Superior temporal gyrus (tissue), 1 donor: ENCODE results near the gene TMEM139.
"Not testable (repeated sequence)": the region's sequence is repeated elsewhere in the genome, so short reads cannot be mapped to it uniquely, and the experiment has no call there.

Experiments used
- DNase-seq: peaks from one replicate; pipeline ENCODE4 v3.0.0-alpha.2; 2016; ENCODE audit errors: extremely low spot score

TMEM139 gene

DNA sequence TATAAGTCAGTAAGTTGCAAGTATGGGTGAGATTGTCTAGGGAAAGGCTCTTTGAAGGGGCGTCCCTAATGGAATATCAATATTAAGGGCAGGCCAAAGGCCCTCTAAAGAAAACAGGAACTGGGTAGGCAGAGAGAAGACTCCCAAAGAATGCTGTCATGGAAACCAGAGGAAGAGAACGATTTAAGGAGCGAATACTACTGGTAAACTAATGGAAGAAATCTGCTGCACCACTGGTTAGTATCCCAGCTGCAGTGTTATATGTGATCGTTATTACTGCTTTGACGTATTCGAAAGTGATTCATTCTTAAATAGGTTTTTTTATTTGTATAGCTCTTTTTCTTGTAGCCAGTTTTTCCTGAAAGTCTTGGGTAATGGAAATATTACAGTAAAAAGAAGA lies 4.7 kb downstream of the TMEM139 start:
- DNase-seq = no peak

- DNase-seq = not testable (repeated sequence)
These were observed 5.1 kb downstream of the TMEM139 start for GRCh38 chr7:143289888-143290287.

DNA sequence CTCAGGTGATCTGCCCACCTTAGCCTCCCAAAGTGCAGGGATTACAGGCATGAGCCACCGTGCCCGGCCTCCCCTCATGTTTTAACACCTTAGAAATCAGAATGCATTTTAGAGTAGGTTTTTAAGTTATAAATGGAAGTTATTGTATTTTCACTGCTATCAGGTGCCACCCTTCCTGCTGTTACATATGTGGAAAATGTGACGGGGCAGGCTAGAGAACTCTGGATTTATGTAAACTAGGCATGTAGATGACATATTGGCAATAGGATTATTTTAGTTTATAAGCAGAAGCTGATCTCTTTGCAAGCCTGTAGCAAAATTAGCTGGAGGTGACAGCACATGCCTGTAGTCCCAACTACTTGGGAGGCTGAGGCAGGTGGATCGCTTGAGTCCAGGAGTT lies 5.5 kb downstream of the TMEM139 start:
- DNase-seq = no peak

DNA sequence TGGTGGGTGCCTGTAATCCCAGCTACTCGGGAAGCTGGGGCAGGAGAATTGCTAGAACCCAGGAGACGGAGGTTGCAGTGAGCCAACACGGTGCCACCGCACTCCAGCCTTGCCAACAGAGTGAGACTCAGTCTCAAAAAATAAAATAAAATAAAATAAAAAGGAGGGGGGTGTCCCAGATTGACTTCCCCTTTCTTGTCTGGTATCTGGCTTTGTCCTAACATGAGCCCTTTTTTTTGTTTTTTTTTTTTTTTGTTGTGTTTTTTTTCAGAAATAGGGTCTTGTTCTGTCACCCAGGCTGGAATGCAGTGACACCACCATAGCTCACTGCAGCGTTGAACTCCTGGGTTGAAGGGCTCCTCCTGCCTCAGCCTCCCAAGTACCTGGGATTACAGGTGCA lies 8.1 kb downstream of the TMEM139 start:
- no peak for DNase-seq

- no peak for DNase-seq
These were observed 11.1 kb downstream of the TMEM139 start for GRCh38 chr7:143295870-143296269.

GRCh38 chr7:143296686-143297085 lies 11.9 kb downstream of the TMEM139 start:
- DNase-seq = no peak

GRCh38 chr7:143299346-143299745 lies 14.6 kb downstream of the TMEM139 start:
- no peak for DNase-seq

DNA sequence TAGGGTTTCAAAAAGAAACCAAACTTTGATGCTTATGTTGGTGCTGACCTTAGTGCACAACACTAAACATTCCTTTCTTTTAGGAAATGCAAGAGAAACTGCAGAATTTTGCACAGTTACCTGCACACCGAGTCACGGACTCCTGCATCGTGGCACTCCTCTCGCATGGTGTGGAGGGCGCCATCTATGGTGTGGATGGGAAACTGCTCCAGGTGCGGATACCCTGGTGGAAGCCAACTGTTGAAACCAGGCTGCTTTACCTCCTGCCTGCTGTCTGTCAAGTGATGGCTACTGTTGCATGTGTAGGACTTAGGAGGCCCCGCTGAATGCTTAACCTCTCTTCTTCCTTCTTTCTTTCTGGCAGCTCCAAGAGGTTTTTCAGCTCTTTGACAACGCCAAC lies 15.1 kb downstream of the TMEM139 start:
- no peak for DNase-seq

- DNase-seq = no peak
These were observed 16.5 kb downstream of the TMEM139 start for GRCh38 chr7:143300959-143301935.

- no peak for DNase-seq
These were observed 19.0 kb downstream of the TMEM139 start for GRCh38 chr7:143303733-143304132.

- no peak for DNase-seq
These were observed 20.2 kb downstream of the TMEM139 start for GRCh38 chr7:143304938-143305337.

DNA sequence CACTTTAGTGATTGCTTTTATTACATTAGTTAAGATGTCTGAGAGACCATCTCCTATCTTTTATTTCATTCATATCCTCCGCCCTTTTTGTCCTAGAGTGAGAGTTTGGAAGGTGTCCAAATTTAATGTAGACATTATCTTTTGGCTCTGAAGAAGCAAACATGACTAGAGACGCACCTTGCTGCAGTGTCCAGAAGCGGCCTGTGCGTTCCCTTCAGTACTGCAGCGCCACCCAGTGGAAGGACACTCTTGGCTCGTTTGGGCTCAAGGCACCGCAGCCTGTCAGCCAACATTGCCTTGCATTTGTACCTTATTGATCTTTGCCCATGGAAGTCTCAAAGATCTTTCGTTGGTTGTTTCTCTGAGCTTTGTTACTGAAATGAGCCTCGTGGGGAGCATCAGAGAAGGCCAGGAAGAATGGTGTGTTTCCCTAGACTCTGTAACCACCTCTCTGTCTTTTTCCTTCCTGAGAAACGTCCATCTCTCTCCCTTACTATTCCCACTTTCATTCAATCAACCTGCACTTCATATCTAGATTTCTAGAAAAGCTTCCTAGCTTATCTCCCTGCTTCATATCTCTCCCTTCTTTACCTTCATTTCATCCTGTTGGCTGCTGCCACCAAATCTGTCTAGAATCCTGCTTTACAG lies 20.8 kb downstream of the TMEM139 start:
- DNase-seq = peak; percentile 90

DNA sequence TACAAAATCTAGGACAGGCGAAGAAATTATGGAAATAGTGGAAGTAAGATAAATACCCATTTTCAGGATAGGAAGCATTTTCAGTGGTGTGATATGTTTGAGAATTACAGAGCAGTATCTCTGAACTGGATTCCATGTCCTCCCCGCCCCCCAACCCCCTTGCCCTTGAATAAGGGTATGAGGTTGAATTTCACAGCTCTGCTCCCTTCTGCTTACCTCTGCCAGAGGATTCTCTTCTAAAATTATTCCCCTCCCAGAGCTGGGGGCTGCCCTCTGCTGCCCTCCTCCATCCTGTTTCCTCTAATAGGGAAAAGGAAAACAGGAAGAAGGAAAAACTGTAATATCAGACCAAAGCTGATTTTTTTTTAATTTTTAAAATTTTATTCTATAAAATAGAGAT lies 23.9 kb downstream of the TMEM139 start:
- no peak for DNase-seq

DNA sequence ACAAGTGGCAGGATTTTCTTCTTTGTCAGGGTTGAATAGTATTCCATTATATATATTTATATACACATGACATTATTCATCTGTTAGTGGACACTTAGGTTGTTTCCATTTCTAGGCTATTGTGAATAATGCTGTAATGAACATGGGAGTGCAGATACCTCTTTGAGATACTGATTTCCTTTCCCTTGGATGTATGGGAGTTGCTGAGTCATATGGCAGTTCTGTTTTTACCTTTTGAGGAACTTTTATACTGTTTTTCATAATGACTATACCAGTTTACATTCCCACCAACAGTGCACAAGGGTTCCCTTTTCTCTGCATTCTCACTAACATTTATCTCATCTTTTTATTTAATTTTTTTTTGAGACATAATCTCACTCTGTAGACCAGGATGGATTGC lies 29.4 kb downstream of the TMEM139 start:
- DNase-seq = no peak

DNA sequence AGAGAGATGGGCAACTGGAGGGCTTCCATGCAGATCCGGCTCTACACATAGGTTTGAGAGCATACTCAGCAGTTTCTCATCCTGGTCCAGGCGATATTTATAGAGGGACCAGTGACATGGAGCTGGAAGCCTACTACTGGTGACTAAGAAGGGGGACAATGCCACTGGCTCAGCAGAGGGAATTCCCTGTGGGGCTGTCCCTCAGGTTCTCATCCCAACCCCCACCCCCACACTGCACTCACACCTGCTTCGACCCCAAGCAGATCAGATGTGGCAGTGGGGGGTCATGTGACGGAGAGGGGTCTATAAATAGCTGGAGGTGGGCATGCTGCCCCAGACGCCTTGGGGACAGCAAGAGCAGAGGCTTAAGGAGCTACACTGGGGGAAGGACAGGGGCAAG lies 31.0 kb downstream of the TMEM139 start, which contains the start of gene CLCN1:
Gene CLCN1 (plus strand): TSS at position 336 of the 400 bp plus-strand sequence. CDS start 102 bp downstream, outside the sequence.
- no peak for DNase-seq

GRCh38 chr7:143316492-143316891 lies 31.7 kb downstream of the TMEM139 start:
- peak; percentile 37 for DNase-seq

GRCh38 chr7:143318661-143319060 lies 33.9 kb downstream of the TMEM139 start:
- DNase-seq = no peak

DNA sequence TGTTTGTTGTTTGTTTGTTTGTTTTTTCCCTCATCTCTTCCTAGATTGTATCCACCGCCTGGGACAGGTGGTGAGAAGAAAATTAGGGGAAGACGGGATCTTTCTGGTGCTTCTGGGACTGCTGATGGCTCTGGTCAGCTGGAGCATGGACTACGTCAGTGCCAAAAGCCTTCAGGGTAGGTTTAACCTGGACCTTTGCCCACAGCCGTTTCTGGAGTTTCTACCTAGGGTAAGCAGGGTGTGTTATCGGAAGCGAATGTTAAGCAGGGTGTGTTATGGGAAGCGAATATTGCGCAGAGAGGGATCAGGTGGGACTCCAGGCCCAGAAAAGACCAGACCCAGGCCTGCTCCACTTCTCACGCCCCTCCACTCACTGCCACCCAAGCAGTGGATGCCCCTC lies 35.9 kb downstream of the TMEM139 start:
- no peak for DNase-seq

DNA sequence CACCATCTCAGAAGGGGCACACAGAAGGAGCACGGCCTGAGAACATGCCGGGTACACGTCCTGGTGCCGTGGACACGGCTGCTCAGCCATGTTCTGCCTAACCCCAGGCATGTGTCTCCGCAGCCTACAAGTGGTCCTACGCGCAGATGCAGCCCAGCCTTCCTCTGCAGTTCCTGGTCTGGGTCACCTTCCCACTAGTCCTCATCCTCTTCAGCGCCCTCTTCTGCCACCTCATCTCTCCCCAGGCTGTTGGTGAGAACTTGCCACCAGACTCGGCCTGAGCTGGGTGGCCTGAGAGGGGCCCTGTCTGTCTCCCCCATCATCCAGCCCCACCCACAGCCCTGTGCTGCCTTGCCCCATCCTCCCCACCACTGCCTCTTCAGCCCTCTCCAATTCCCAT lies 36.5 kb downstream of the TMEM139 start:
- no peak for DNase-seq

GRCh38 chr7:143321734-143322133 lies 37.0 kb downstream of the TMEM139 start:
- no peak for DNase-seq

DNA sequence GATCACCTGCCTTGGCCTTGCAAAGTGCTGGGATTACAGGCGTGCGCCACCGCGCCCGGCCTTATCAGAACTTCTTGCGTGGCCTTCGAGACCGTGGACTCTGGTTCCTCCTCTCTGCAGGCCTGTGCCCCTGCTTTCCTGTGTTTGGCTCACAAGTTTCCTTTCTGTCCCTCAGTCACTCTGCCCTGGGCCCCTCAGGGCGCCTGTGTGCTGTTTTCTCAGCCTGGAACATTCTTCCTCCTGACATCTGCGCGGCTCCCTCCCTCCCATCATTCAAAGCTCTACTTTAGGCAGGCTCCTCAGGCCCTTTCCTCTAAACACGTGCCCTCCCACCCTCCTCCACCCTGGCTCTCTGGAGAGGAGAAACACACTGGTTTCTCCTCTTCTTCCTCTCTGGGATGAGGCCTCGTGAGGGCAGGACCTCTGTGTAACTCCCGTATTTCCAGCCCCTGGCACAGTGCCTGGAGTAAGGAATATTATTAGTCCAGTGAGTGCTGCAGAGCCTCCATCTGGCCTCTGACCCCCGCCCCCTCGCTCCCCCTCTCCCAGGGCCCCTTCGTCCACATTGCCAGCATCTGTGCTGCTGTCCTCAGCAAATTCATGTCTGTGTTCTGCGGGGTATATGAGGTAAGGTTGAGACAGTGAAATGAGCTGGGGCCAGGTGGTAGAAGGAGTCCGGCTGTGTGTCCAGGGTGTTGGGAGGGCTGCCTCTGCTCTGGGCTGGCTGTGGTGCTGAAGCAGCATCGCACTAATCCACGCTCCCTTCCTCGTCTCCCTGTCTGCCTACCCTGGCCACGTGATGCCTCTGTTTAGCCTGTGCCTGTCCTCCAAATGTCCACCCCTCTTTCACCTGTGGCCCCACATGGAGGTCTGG lies 38.2 kb downstream of the TMEM139 start:
- DNase-seq = no peak

GRCh38 chr7:143323653-143324052 lies 38.9 kb downstream of the TMEM139 start:
- no peak for DNase-seq
